Activated effector memory CD4-positive, alpha-beta T cell treated with Interleukin-2 at 50 U/mL for 16 hours (primary cell): Measurements from ENCODE around the gene ZC2HC1C.
"Not testable (repeated sequence)": the region's sequence is repeated elsewhere in the genome, so short reads cannot be mapped to it uniquely, and the experiment has no call there.

Source experiments
- DNase-seq: peaks from one replicate; pipeline ENCODE4 v3.0.0-alpha.2; 2020

ZC2HC1C gene

DNA sequence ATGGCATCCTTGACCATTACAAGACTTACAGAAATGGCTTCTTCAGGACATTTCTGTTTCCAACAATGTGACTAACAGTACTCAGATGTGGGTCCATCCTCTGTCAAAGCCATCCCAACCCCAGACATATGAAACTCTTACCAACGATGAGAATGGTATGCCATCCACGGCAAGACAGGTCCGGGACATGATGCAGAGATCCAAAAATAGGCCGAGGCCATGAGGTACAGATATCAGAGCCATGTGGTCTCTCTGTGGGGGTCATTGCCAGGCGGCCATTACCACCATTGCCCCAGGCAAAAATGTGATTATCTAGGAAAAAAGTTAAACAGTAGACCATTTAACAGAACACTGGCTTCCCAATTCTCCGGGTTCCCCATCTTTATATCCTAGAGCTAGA, 27.5 kb downstream of the ZC2HC1C start:
- DNase-seq = no peak

DNA sequence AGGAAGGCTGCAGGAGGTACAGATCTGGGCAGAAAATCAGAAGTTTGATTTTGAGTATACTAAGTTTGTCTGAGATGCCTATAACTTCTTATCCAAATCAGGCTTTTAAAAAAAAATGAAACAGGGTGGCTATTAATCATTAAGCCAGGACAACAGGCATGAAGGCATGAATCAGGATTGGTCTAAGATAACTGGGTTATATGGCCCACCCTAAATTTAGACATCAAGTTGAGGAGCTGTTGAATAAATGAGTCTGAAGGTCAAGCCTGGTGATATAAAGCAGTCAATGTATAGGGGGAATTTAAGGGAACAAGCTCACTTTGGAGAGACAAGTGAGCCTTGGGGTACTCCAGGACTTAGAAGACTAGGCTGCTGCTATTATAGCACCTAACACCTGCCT, 28.8 kb downstream of the ZC2HC1C start:
- DNase-seq = no peak

DNA sequence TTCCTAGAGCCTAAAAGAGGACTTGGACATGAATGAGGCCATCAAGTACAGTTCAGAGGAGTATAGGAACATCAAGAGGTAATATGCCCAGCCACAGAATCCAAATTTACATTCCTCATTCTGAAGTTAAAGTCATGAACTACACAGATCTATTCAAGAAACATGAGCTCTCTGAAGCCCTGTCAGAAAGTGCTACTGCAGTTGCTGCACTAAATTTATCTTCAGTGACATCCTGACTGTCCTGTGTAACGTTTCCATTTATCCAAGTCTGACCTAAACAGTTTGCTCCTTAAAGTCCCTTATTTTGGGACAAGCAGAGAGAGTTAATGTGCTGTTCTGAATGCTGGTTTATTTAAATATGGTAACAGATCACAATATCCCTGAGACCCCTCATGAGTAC, 29.2 kb downstream of the ZC2HC1C start:
- no peak for DNase-seq

DNA sequence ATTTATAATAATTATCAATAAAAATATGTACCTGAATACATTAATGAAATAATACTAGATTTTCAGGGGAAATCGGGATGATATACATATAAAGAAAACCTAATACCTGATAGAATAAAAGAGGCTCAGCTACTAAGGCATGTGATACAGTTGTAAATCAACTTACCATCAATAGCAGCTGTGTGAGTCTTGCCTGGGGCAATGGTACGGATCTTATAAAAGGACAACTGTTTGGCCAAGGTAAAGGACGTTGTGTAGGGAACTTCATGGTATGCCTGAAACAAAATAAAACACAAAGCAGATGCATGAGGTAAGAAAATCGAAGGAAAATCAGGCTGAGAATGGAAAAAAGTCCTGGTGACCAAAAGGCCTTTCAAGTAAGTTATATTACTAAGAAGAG, 32.0 kb downstream of the ZC2HC1C start:
- DNase-seq = no peak

DNA sequence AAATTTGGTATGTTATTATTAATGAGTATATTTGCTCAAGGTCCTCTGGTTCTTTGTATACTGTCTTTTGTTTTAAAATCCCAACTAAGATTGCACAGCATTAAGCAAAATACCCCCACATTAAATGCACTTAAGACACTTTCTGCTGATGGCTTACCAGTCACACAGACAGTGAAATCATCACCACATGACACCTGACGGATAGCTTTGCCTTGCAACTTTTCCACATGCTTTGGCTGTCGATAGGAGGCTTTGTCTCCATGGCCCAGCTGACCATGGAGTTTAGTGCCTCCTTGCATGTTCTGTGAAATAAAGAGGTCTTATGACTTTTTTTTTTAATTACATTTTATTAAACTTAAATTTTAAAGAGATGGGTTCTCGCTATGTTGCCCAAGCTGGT, 37.7 kb downstream of the ZC2HC1C start:
- no peak for DNase-seq

DNA sequence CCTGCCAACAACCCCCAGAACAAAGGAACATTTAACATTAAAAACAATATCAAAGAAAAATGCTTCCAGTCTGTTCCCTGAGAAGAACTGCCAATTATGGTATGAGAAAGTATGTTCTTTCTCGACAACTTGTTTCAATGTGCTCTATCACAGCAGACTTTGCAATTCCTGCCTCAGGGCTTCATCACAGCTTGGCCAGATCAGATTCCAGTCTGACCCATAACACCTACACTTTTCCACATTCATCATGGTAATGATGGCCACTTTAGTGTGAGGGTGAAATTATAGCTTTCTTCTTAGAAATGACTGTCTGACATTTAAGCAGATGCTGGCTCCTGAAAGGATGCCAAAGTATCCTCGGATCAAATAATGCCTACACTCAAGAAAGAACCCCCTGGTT, 40.4 kb downstream of the ZC2HC1C start:
- DNase-seq = no peak

DNA sequence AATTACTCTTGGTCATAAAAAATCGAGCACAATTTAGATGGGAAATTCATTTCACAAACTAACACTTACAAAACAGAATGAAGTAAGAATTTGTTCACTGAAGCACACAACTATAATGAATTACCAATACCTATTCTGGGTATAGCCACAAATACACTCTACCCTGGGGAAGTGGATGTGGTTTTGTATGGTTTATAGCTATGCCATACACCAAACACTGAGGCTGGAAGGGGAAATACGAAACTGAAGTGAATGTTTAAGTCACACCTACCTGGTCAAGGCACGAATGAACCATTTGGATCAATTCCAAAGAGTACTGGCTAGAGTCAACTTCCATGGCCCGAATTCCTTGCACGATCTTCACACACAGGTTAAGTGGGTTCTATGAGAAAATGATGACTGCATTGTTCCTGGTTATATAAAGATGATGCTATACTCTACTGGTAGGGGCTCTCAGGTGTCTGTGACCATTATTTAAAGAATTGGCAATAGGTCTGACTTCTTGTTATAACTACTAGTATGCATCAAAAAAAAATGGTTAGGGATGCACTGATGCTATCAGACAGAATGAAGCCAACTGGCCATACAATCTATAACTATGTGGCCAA, 44.6 kb downstream of the ZC2HC1C start:
- DNase-seq = no peak

DNA sequence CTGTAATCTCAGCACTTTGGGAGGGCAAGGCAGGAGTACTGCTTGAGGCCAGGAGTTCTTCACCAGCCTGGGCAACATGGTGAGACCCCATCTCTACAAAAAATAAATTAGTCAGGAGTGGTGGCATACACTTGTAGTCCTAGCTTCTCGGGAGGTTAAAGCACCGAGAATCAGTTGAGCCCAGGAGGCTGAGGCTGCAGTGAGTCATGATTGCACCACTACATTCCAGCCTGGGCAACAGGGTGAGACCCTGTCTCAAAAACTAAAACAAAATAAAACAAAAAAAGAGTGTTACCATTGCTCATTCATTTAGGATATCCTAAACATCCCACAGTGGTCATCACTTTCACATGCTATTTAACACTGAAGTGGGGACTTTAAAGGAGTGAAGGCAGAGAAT, 49.6 kb downstream of the ZC2HC1C start:
- no peak for DNase-seq

DNA sequence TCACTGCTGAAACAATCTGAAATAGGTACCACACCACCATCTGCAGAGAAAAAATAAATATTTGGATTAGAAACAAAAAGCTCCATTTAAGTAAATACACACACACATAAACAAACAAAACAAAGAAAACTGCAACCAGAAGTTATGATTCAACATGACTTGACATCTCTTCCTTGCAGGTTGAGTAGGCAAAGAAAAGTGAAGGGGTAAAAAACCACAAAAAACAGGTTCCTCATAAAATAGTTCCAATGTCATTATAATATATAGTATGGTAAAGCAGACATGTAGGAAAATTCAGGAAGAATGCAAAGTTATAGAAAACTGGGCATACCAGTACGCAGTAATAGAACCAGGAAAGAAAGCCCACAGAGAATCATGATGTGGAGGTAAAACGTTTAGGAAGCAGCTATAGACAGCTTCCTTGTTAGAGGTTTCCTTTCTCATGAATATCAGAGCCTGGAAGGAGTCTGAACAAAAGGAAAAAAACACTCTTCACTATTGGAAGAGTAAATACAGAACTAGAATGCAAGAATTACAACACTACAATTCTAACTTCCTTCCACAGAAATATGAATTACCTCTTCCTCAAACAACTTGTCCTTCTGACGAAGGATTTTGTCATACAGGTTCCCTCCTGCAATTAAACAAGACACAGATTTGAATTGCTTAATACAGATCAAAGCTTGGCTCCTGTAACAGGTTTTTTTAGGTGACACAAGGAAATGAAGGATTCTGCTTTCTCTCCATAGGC, 51.3 kb downstream of the ZC2HC1C start:
- no peak for DNase-seq

DNA sequence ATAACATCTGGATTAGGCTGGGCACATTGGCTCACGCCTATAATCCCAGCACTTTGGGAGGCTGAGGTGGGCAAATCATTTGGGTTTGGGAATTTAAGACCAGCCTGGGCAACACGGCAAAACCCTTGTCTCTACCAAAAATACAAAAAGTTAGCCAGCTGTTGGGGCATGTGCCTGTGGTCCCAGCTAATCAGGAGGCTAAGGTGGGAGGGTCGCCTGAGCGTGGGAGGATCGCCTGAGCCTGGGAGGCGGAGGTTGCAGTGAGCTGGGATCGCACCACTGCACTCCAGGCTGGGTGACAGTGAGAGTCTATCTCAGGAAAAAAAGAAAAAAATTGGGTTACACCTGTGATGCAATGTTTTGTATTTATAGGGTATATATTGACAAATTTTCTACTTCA, 52.1 kb downstream of the ZC2HC1C start:
- DNase-seq = no peak

DNA sequence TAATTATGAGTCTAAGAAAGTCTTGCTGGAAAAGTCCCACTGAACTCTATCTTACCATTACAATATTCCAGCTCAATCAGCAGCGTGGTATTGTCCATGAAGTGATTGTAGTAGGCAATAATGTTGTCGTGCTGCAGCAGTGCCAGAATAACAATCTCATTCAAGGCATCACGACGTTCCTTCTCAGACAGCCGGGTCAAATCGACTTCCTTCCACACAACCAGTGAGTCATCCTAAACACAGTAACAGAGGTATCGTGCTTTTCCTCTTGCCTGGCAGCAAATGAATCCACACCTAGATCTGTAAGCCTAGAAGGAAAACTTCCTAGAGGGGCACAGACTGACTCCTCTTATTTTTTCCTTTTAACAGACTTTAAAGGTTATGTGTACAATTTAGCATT, 54.5 kb downstream of the ZC2HC1C start:
- peak; percentile 7 for DNase-seq

DNA sequence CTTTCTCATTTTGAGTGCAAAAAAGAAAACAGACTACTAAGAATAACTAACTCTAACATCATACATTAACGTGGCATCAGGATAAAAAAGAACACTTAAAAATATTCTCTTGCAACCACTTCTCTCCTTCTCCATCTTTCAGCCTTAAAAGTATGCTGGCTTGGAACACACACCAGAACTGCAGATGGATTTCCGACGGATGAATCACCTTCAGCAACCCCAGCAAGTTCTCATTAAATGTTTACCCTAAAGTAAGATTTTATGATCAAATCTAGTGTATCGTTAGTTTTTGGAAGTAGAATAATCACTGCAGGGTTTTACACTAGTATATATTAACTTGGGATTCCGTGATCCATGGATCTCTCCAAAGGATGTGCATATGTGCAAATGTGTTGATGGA, 56.2 kb downstream of the ZC2HC1C start:
- DNase-seq = no peak

DNA sequence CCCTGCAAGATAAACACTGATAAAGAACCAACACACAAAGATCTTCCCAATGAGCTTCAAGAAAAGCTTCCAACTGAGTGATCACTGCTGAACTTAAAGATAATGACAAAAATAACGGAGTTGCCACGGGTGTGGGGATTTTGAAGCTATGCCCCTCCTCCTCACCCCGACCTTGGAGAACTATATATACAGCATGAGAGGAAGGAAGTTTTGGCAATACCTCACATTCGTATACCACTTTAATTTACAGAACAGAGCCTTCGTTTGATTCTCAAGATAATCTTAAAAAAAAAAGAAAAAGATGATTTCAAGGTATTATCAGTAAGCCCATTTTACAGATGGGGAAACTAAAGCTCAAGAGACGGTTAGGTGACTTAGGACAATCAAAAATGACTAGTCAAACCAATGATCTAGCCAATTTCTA, 56.7 kb downstream of the ZC2HC1C start:
- DNase-seq = no peak

DNA sequence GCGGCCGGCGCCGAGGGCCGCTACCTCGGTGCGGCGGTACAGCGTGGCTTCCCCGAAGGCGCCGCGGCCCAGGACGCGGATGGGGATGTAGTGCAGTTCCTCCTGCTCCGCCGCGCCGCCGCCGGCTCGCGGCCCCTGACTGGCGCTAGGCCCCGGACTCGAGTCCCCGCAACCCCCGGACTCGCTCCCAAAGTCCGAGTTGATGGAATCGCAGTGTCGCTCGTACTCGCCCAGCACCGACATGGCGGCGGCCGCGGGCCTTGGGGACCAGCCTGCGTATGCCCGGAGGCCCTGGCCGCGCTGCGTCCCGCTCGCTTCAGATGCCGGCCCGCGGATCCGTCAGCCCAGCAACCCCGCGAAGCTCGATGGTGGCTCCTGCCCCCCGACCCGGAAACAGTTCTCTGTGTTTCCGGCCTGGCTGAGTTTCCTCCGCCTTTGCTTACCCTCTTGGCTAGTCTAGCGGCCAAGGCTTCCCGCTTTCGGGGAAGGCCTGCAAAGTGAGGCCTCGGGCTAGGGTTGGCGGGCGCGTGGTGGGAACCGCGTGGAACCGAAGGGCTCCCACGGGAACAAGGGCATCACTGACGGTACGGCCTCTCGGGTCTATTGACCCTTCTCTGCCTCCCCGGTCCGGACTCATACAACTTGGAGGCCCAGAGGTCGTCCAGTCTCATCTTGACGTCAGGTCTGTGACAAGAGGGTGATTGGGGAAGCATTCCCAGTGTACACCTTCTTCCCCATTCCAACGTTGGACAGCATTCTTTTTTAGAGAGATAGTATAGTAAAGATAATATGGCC, 57.4 kb downstream of the ZC2HC1C start, which contains the start of gene NEK9:
Gene NEK9 (minus strand): TSS at position 370 of the 795 bp plus-strand sequence. CDS start 127 bp downstream, at position 243.
- peak; percentile 86 for DNase-seq

DNA sequence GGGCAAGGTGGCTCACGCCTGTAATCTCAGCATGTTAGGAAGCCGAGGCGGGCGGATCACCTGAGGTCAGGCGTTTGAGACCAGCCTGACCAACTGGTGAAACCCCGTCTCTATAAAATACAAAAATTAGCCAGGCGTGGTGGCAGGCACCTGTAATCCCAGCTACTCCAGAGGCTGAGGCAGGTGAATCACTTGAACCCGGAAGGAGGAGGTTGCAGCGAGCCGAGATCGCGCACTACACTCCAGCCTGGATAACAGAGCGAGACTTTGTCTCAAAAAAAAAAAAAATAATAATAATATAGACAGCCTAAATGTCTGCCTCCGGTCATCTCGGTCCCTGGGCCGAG, 58.0 kb downstream of the ZC2HC1C start:
- DNase-seq = not testable (repeated sequence)

DNA sequence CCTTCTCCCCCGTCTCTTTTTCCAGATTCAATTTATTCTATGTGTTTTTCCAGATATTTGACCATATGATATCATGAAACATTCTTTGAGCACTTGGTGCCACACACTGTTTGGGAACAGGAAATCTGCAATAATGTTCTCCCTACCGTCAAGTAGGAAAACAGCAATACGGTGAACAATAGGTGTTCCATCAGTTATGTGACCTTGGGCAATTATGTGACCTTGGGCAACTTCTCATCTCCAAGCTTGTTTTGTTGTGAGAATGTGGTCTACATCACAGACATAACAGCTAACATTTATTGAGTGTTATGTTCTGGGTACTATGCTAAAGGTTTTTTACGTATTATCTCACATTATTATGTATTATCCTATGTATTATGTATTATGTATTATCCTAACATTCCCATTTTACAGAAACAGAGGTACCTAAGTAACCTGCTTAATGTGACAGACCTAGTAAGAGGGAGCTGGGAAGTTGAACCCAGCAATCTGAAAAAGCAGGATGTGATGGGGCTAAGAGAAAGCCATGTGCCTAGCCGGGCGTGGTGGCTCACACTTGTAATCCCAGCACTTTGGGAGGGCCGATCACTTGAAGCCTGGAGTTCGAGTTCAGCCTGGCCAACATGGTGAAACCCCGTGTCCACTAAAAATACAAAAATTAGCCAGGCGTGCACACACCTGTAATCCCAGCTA, 58.6 kb downstream of the ZC2HC1C start:
- no peak for DNase-seq

DNA sequence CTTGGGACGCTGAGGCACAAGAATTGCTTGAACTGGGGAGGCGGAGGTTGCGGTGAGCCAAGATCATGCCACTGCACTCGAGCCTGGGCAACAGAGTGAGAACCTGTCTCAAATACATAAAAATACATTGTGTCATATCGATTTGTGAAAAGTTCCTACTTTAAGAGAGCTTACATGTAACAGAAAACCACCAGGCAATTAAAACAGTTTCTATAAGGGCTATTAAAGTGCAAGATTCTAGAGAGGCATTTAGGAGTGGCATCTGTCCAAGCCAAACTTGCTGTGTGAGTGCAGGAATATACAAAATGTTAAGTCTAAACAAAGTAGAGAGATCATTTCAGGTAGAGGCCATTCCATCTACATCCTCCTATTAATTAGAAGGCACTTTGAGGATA, 59.2 kb downstream of the ZC2HC1C start:
- DNase-seq = no peak
